Epidermal melanocyte (primary cell): ENCODE measurements around the gene PTDSS2.
A peak's percentile ranks its signal among the peaks of the same experiment; 100 is the strongest.

Source experiments
- DNase-seq: peaks from one replicate; pipeline ENCODE4 v3.0.0; 2011; ENCODE audit warnings: low spot score; ENCODE audit not compliant: insufficient read length

The PTDSS2 gene

GRCh38 chr11:490186-490929 is 40.3 kb downstream of the PTDSS2 start:
- DNase-seq, result no peak

GRCh38 chr11:490930-491260 is 40.8 kb downstream of the PTDSS2 start:
- no peak for DNase-seq

GRCh38 chr11:491358-491757 is 41.3 kb downstream of the PTDSS2 start:
- DNase-seq, result no peak

GRCh38 chr11:492427-493226 is 42.5 kb downstream of the PTDSS2 start:
- DNase-seq, result no peak

- peak; percentile 66 for DNase-seq
These were observed 44.9 kb downstream of the PTDSS2 start for GRCh38 chr11:494761-495536.

- DNase-seq, result no peak
These were observed 45.5 kb downstream of the PTDSS2 start for GRCh38 chr11:495537-495931.

GRCh38 chr11:496834-497564 is 46.9 kb downstream of the PTDSS2 start:
- no peak for DNase-seq

GRCh38 chr11:497565-498296 is 47.7 kb downstream of the PTDSS2 start:
- peak; percentile 5 for DNase-seq

GRCh38 chr11:498297-499181 is 48.5 kb downstream of the PTDSS2 start:
- DNase-seq, result peak; percentile 14

GRCh38 chr11:499201-500076 is 49.4 kb downstream of the PTDSS2 start:
- peak; percentile 7 for DNase-seq

- DNase-seq, result peak; percentile 11
These were observed 51.1 kb downstream of the PTDSS2 start for GRCh38 chr11:501001-501682.

- DNase-seq, result peak; percentile 14
These were observed 51.7 kb downstream of the PTDSS2 start for GRCh38 chr11:501683-502287.

GRCh38 chr11:502288-503178 is 52.5 kb downstream of the PTDSS2 start:
- peak; percentile 6 for DNase-seq

GRCh38 chr11:503179-503981 is 53.3 kb downstream of the PTDSS2 start:
- peak; percentile 22 for DNase-seq

- peak; percentile 53 for DNase-seq
These were observed 54.2 kb downstream of the PTDSS2 start for GRCh38 chr11:504053-504993.
